NCI-H2196 (cell line): Measurements from ENCODE around the gene PPP1R12A.

ENCODE experiments used
- DNase-seq: peaks from one replicate; lab custom pipeline; 2025; ENCODE audit not compliant: unreplicated experiment; lab: John Stamatoyannopoulos, UW

Gene PPP1R12A

GRCh38 chr12:79769860-79770485, 164.9 kb downstream of the PPP1R12A start:
- DNase-seq, result no peak

GRCh38 chr12:79769189-79769859, 165.6 kb downstream of the PPP1R12A start:
- no peak for DNase-seq

GRCh38 chr12:79766705-79767464, 168.0 kb downstream of the PPP1R12A start:
- no peak for DNase-seq

- DNase-seq, result no peak
Measured at GRCh38 chr12:79765157-79765556, 169.7 kb downstream of the PPP1R12A start.

- DNase-seq, result no peak
Measured at GRCh38 chr12:79764641-79765040, 170.3 kb downstream of the PPP1R12A start.

- no peak for DNase-seq
Measured at GRCh38 chr12:79763766-79764452, 171.0 kb downstream of the PPP1R12A start.

- DNase-seq, result no peak
Measured at GRCh38 chr12:79761341-79761740, 173.6 kb downstream of the PPP1R12A start.

- DNase-seq, result no peak
Measured at GRCh38 chr12:79747274-79747673, 187.6 kb downstream of the PPP1R12A start.

- DNase-seq, result peak; percentile 59
Measured at GRCh38 chr12:79737875-79738718, 196.8 kb downstream of the PPP1R12A start.

- no peak for DNase-seq
Measured at GRCh38 chr12:79732638-79733037, 202.3 kb downstream of the PPP1R12A start.

- DNase-seq, result no peak
Measured at GRCh38 chr12:79725987-79726386, 208.9 kb downstream of the PPP1R12A start.
